Breast epithelium (tissue), 4 donors: ENCODE data around the gene TMEM143. TPM values are rescaled to one million over a fixed set of nuclear protein-coding genes. Genes with fewer than 3 reads are reported as not detected.

Experiments used
- DNase-seq, 2 donors: peaks; one replicate each; pipeline ENCODE4 v3.0.0-alpha.2; 2019; ENCODE audit warnings: low spot score in 2 of 2
- H3K27ac ChIP-seq, 2 donors: fragments of 200-600 bp; sonication (generic) in 1 of 2; one replicate each; pipeline ENCODE4 v1.5.1; 2016 to 2019; ENCODE audit warnings: mild to moderate bottlenecking in 1 of 2
- H3K27me3 ChIP-seq, 2 donors: fragments of 200-600 bp; sonication (generic) in 1 of 2; one replicate each; pipeline versions ENCODE4 v1.5.1 to v1.6.0; 2017 to 2019; ENCODE audit warnings: control low read depth in 1 of 2, mild to moderate bottlenecking in 1 of 2
- H3K36me3 ChIP-seq: fragments of 200-600 bp; one replicate; pipeline ENCODE4 v1.5.1; 2019
- H3K4me1 ChIP-seq, 2 donors: fragments of 200-600 bp; sonication (generic); one replicate each; pipeline ENCODE4 v1.5.1; 2016 to 2019; ENCODE audit warnings: control low read depth in 1 of 2
- H3K4me3 ChIP-seq, 3 donors: fragments of 200-600 bp; sonication (generic); 1 replicate in 2 of 3; 2 replicates in 1 of 3; pipeline ENCODE4 v1.5.1; 2016 to 2019; ENCODE audit warnings: mild to moderate bottlenecking in 3 of 3, moderate library complexity in 2 of 3
- H3K9me3 ChIP-seq, 2 donors: fragments of 200-600 bp; sonication (generic) in 1 of 2; one replicate each; pipeline ENCODE4 v1.5.1; 2016 to 2019; ENCODE audit warnings: control low read depth in 1 of 2
- CTCF ChIP-seq, 3 donors: fragments of 450-650 bp; IDR thresholded peaks; one replicate each; pipeline ENCODE4 v1.5.1; 2016 to 2017; ENCODE audit warnings: antibody characterized with exemption in 3 of 3, mild to moderate bottlenecking in 3 of 3, moderate library complexity in 3 of 3
- POLR2A ChIP-seq: fragments of 450-650 bp; IDR thresholded peaks from one replicate; pipeline ENCODE4 v1.6.1; 2016; ENCODE audit warnings: antibody characterized with exemption, mild to moderate bottlenecking, moderate library complexity
- POLR2AphosphoS5 ChIP-seq, 3 donors: sonication (generic); formaldehyde crosslinking; IDR thresholded peaks; one replicate each; pipeline ENCODE4 v1.6.1; 2017; ENCODE audit warnings: antibody characterized with exemption in 3 of 3
- intact Hi-C: fragments of 100-400 bp; cut with DNase I; formaldehyde crosslinking; loops from one replicate; pipeline ENCODE4 v1.15.1; 2023; ENCODE audit warnings: low total_unique reads
- total RNA-seq, 3 donors: library from RNA; depleted of rRNA; stranded (reverse); fragments of >200 nt; gene quantifications; one replicate each; pipeline ENCODE4 v1.1.0, GENCODE V29; 2016

TMEM143 gene
- total RNA-seq, 3 donors from 2014 or later = 5.9 to 10.5 (median 6.2) TPM

DNA sequence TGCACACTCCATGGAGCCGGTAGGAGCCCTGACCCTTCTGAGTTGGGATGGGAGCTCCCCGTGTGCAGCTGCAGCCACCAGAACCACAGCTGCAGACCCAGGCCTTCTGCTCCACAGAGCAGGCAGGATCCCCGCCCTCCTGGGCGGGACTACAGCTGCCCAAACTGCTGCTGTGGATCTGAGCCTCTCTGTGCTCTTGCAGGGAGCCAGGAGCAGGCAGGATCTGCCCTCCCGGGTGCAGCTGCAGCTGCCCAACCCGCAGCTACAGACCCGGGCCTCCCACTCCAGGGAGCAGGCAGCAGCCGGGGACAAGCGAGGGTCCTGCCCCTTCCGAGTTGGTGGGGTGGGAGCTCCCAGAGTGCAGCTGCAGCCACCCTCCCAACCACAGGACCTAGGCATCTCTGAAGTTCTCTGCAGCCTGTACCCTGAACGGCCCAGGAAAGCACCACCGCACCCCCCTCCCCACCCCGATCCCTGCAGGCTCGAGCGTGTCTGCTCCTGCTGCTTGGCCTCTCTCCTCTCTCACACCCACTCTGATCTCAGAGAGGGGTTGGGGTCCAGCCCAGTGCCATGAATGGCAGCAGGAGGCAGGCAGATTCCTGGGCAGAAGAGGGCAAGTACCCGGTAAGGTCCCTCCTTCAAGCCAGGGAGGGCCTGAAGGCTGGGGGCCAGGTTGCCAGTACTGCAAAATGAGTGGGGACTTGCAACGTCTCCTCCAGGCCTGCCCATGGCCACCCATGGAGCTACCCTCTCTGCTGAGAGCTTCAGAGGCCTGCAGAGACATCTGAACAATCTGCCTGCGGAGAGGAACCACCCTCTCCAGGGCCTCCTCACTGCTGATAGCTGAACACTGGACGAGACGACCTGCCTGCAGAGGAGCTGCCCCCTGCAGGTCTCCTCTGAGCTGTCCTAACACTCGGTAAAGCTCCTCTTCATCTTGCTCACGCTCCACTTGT, 54.8 kb downstream of the TMEM143 start:
- TF ChIP-seq CTCF (IDR thresholded peaks at IDR 0.05) (no peak), POLR2A (no peak), POLR2AphosphoS5 (IDR thresholded peaks at IDR 0.05) (no peak)
- Histone ChIP-seq H3K27me3 (no peaks in the 10 kb centered on the region), H3K9me3 (no peaks in the 10 kb centered on the region), H3K4me1 (peaks cover 0 to 3% of the 10 kb centered on the region in 2 donors), H3K4me3 (no peak overlapping the region), H3K36me3 (no peaks in the 10 kb centered on the region), H3K27ac (peak overlapping the region in 1 of 2 donors; percentile 7)
- DNase-seq = no peak
- intact Hi-C loops = no loop called here

- Histone ChIP-seq H3K4me3 (no peak overlapping the region), H3K27me3 (no peaks in the 10 kb centered on the region), H3K27ac (no peak overlapping the region), H3K4me1 (peaks cover 0 to 3% of the 10 kb centered on the region in 2 donors), H3K36me3 (no peaks in the 10 kb centered on the region), H3K9me3 (no peaks in the 10 kb centered on the region)
- intact Hi-C loops = no loop called here
- DNase-seq = no peak
- TF ChIP-seq POLR2AphosphoS5 (IDR thresholded peaks at IDR 0.05) = no peak
- TF ChIP-seq CTCF (IDR thresholded peaks at IDR 0.05) = no peak
- TF ChIP-seq POLR2A = no peak
Observed at GRCh38 chr19:48303866-48304265, 59.9 kb downstream of the TMEM143 start.

- Histone ChIP-seq H3K4me3 (no peak overlapping the region), H3K27me3 (no peaks in the 10 kb centered on the region), H3K4me1 (no peaks in the 10 kb centered on the region), H3K9me3 (no peaks in the 10 kb centered on the region), H3K27ac (no peak overlapping the region), H3K36me3 (no peaks in the 10 kb centered on the region)
- intact Hi-C loops = no loop called here
- no peak for DNase-seq
- TF ChIP-seq POLR2AphosphoS5 (IDR thresholded peaks at IDR 0.05) (no peak), CTCF (IDR thresholded peaks at IDR 0.05) (no peak), POLR2A (no peak)
Observed at GRCh38 chr19:48303367-48303766, 60.4 kb downstream of the TMEM143 start.

- TF ChIP-seq POLR2AphosphoS5 (IDR thresholded peaks at IDR 0.05) (no peak), CTCF (IDR thresholded peaks at IDR 0.05) (no peak), POLR2A (no peak)
- H3K4me1 ChIP-seq = no peaks in the 10 kb centered on the region
- no peak overlapping the region for H3K27ac ChIP-seq
- no peaks in the 10 kb centered on the region for H3K36me3 ChIP-seq
- DNase-seq = no peak
- H3K9me3 ChIP-seq = no peaks in the 10 kb centered on the region
- H3K4me3 ChIP-seq = no peak overlapping the region
- intact Hi-C loops = no loop called here
- H3K27me3 ChIP-seq = no peaks in the 10 kb centered on the region
Observed at GRCh38 chr19:48302600-48302959, 61.2 kb downstream of the TMEM143 start.

- no peak for DNase-seq
- Histone ChIP-seq H3K36me3 (no peaks in the 10 kb centered on the region), H3K4me3 (no peak overlapping the region), H3K9me3 (no peaks in the 10 kb centered on the region), H3K27me3 (no peaks in the 10 kb centered on the region), H3K4me1 (no peaks in the 10 kb centered on the region), H3K27ac (no peak overlapping the region)
- no peak for TF ChIP-seq CTCF (IDR thresholded peaks at IDR 0.05)
- no peak for TF ChIP-seq POLR2A
- TF ChIP-seq POLR2AphosphoS5 (IDR thresholded peaks at IDR 0.05) = no peak
- intact Hi-C loops = no loop called here
Observed at GRCh38 chr19:48301886-48302599, 61.7 kb downstream of the TMEM143 start.
